Measurements from ENCODE around the gene DLGAP4.

Gene DLGAP4

DNA sequence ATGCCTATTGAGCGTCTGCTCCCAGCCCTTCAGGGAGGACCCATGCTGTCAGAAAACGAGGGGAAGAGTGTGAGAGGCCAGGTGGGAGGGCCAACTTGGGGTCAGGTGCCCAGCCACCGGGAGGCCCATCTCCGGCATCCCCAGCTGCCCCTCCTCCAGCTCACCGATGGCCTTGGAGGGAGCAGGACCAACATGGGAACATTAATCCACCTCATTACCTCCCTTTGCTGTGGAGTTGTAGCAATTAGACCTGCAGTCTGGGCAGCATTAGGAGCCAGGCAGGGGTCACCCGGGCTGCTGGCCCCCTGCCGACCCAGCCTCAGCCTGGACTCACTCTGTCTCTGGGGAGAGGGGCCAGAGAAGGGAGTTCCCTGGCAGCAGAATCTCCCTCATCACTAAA is 25.1 kb downstream of the DLGAP4 start:
- DNase-seq (ENCODE audit: low read depth): no peak

DNA sequence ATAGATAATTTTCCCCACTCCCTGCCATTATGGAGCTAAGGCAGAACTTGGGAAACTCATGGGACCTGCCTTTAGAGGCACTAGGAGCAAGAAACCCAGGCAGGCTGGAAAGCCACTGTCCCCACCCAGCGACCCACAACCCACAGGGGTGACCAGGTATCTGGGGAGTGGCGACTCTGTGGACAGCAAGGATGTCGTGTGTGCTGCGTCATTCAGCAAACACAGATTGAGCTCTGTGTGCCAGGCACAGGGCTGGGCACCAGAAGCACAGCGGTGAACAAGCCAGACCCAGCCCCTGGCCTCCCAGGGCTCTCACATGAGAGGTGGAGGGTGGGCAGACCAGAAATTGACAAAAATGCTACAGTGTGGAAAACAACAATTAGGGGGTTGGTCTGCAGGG is 27.7 kb downstream of the DLGAP4 start:
- DNase-seq (ENCODE audit: low read depth): no peak

DNA sequence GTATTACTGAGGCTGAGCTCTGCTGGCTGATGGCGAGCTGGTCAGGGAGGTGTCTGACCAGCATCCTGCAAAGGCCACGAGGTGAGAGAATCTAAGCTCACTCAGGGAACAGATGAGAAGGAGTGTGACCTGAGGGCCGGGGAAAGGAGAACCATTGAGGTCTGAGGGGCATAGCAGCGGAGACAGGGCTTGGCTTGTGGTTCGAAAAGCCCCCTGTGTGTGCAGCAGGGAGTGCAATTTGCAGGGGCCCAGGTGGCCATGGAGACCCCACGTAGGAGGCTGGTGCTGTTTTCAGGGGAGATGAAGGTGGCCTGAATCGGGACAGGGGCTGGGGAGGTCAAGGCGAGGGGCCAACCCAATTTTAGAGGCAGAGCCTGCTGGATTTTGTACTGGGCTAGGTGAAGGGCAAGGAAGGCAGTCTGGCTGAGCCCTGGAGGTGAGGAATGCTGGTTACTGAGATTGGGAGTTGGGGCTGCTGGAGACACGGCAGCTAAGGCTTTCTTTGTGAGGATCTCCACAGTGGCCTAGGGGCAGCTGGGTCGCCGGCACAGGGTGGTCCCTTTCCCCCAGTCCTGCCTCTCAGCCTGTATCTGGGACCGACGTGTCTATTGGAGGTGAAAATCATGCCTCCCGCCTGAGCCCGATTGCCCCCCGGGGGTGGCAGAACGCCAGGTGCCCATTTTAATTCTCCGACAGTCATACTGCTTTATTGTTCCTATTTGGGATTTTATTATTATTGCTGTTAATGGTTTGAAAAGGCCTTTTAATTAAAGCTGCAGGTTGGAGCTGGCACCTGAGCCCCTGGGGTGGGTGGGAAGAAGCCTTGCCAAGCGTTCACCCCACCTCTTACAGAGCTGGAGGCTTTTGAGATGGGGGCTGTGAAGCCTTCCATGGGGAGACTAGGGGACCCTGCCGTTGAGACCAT is 28.4 kb downstream of the DLGAP4 start:
- no peak for DNase-seq (ENCODE audit: low read depth)

DNA sequence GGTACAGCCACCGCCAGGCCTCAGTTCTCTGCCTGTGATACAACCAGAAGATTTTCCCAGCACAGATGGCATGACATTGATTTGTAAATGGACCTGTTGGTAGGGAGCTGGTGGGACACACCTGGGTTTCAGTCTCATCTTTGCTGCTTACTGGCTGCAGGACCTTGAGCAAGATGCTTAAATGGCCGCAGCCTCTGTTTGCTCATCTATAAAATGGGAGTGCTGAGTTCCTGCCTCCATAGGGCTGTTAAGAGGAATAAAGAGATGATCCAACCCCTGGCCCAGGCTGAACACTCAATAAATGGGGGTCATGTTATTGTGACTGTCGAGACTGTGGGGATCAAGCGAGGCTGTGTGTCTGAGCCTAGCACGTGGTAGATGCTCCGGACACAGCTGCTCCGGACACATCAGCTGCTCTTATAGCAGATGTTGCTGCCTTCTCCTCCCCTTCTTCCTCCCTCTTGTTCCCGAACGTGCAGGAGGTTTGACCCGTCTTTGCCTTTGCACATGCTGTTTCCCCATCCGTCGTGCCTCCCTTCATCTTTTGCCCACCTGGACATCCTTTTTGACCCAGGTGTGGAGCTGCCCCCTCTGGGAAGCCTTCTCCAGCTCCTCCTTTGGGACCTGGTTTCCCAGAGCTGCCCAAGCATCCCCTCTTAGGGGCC is 29.2 kb downstream of the DLGAP4 start:
- no peak for DNase-seq (ENCODE audit: low read depth)

DNA sequence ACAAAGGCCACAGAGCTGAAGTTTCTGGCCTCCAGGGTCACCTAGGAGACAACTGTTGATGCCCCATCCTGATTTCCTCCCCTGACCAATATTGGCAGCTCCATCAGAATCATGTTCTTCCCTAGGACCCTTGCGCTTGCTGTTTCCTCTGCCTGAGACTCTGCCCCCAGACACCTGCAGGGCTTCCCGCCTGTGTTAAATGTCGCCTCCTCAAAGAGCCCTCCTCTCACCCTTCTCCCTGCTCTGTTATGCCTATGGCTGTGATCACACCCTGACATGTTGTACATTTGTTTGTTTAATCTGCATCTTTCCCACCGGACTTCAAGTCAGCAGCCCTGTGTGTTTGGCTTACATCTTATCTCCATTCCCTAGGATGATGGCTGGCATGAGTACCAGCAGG is 30.1 kb downstream of the DLGAP4 start:
- no peak for DNase-seq (ENCODE audit: low read depth)

DNA sequence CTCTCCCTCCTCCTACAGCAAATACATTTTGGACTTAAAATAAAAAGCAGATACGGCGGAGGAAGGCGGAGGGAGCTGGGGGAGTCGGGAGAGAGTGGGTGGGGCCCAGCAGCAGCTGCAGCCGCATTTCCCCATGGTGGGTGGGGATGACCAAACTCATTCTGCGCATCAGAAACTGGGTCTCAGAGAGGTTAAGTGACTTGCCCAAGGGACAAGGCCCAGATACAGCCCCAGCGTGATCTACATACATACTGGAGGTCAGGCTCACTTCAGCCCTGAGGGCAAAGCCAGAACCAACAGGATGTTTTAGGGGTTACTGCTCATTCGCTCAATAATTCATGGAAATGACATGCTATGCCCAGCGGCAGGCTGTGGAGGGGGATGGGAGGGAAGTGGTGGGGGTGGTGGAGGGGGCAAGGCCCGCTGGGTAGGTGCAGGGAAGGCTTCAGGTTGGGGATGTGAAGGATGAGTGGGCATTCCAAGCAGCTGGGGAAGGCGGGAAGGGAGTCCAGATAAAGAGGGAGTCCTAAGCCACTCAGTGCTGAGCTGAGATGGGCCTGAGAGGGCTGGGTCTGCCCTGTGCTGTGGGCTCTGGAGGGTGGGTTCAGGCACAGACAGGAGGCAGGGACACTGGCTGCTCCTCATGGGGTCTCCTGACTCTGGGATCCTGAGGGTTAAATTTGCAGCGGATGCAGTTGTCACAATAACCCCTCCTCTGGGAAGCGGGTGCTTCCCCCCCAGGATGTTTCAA is 31.0 kb downstream of the DLGAP4 start:
- no peak for DNase-seq (ENCODE audit: low read depth)

DNA sequence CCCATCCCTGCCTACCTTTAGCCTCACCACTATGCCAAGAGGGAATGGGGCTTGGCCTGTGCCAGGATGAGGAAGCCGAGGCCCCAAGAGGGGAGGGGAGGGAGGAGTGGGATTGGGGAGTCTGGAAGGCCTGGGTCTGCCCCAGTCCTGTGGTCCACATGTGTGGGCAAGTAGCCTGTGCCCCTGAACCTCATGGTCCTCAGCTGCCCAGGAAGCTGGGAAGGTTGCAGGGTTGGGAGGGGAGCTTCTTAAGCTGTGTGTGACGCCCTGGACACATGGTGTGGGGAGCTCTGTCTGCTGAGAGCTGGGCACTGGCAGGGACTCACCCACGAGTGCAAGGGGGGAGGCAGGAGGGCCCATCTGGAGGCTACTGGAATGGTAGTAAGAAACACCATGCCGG is 31.7 kb downstream of the DLGAP4 start:
- no peak for DNase-seq (ENCODE audit: low read depth)

DNA sequence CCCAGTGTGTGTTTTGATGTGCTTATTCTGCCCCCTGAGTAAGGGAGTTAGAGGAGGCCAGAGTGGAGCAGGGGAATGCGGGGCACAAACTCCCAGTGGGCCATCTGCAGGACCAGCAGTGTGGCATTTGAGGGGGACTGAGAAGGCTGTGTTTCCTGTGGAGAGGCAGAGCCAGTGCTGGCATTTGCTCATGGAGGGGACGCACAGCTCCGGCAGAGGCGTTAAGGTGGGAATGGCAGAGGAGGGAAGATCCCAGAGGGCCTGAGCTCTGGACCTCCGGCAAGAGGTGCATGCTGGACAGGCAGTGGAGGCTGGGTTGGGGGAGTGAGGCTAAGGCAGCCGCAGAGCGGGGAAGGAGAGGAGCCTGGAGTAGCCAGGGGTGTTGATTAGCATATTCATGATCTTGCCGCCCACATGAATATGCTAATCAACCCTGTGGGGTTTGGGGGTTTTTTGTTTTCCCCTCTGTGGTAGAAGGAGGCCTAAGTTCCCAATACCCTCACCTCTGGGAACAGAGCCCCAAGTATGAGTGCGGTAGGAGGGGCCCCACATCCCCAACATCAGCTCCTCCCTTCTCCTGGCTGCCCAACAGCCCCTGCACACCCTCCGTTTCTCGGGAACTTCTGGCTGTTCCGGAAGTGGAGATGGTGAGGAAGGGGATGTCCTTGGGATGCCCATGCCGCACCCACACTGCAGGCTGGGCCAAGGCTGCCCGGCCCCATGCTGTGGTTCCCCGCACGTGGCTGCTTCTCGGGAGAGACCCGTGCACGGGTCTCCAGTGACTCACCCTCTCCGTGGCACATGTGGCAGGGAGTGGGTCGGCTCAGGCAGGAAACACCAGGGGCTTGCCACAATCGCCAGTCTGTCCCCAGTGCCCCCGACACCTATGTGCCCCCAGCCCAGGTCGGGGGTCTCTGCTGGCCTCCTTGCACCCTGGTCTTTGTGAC is 33.8 kb downstream of the DLGAP4 start:
- DNase-seq (ENCODE audit: low read depth): peak; percentile 20

DNA sequence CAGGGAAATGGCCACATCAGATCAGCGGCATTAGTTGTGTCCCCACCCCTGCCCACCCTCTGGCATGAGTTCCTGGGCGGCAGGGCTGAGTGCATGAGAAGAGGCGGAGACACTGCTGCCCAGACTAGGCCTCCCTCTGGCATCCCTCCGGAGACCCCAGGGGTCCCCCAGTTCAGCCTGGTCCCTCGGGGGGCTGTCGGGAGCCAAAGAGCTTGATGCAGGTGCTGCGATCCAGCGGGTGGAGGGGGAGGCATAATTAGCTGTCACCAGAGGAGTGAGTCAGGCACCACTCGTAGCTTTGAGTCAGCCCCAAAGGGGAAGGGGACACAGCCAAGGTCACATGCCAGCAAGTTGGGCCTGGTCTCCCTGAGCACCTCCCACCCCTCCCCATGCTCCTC is 34.5 kb downstream of the DLGAP4 start:
- no peak for DNase-seq (ENCODE audit: low read depth)

DNA sequence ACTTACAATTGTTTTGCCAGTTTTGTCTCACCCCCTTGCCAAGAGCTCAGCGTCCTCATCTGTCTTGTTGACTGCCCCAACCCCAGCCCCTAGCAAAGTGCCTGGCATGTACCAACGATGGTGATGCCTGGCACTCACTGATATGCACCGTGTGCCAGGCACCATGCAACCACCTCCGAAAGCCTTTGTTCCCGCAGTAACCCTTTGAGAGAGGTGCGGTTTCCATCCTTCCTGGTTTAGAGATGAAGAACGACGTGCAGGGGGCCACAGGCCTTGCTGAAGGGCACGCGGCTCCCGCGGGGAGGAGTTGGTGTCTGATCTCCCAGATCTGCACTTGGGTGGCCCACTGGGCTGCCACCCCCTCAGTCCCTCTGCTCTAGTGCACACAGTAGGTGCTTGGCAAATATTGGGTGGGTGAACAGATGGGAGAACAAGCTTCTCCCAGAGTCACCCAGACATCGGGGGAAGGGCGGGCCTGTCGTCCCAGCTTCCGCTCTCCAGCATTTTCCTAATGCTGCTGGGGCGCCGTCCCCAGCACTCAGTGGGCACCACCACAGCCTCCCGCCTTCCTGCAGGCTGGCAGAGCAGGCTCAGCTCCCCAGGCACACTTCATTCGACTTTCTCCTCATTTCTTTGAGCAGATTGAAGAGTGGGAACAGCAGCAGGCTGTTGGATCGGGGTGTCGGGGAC is 35.3 kb downstream of the DLGAP4 start:
- DNase-seq (ENCODE audit: low read depth): no peak

DNA sequence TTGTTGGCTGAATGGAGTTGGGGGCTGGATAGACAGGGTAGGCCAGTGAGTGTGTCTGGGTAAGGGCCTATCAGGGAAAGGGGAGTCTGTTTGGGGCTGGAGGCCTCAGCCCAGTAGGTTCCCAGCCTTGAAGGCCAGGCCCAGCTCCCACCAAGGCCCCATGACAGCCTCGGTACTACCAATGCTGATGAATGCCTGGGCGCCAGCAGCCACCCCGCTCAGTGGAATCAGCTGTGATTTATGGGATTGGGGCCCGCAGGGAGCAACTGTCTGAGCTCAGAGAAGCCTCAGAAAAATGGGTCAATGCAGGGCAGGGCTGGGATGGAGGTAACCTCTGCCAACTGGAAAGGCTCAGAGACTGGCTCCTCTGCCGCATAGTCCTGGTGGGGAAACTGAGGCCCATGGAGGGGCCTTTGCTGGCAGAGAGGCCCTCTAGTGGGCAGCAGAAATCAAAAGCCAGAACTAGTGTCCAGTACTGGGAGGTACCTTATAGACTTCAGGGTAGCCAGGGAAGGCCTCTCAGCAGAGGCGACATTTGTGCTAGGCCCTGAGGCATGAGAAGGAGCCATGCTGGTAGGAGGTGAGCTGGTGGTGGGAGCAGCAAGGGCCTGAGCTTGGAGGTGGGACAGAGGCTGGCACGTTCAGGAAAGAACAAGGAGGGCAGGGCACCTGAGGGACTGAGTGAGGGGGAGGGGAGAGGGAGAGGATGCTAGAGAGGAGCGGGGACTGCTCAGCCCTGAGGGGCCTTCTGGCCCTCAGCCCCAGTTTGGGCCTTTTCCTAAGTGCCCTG is 36.4 kb downstream of the DLGAP4 start:
- DNase-seq (ENCODE audit: low read depth): no peak

DNA sequence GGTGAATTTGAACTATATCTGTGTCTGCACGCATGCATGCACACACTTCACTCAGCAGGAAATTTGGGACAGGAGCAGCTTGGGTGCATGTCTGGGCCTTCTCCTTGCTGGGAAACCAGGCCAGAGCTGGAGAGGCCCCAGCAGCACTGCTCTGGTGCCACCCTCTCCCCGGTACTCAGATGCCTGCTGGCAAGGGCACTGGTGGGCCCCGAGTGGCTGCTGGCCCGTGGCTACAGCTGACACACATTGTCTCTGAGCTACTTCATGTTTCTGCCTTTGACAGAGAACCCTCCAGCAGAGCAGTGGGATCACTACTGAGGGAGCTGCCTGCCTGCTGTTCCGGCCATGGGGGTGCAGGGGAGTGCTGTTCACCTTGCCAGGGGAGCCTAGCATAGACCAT is 37.5 kb downstream of the DLGAP4 start:
- no peak for DNase-seq (ENCODE audit: low read depth)

DNA sequence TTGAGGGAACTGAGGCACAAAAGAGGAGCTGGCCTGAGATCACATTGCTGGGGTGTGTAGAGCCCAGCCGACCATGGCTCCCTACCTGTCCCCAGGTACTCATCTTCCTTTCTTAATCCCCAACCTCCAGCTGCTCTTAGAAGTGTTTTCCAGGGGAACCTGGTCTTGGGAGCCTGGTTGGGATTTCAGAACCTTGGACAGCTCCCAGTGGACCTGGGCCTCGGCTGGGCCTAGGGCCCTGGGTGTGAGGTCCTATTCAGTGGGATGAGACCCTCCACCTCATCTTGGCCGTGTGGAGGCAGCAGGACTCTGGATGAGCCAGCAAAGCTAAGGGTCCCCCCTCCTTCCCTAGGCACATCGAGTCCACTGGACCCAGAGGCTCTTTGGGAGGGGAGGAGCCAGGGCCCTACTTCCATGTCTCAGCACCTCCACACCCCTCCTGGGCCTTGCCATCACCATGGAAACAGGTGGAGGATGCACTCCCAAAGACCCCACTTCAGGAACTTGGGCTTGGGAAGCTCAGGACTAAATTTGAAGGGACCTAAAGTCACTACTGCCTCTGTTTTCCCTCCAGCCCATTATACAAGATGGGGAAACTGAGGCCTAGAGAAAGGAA is 38.5 kb downstream of the DLGAP4 start:
- peak; percentile 16 for DNase-seq (ENCODE audit: low read depth)

DNA sequence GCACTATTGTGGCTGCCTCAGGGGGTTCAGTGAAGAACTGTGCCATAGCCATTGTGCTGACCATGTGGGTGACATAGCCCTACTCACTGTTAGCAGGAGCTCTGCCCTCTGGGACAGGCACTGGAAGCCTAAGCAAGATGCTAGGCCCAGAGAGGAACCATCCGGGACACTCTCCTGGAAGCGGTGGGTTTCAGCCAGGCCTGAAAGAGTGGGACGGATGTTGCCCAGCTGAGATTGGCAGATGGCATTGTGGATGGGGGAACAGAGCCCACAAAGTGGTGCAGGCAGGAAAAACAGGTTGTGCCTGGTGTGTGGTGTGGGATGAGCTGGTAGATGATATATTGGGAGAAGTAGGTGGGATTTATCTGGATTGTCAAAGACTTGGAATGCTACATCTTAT is 40.1 kb downstream of the DLGAP4 start:
- no peak for DNase-seq (ENCODE audit: low read depth)

DNA sequence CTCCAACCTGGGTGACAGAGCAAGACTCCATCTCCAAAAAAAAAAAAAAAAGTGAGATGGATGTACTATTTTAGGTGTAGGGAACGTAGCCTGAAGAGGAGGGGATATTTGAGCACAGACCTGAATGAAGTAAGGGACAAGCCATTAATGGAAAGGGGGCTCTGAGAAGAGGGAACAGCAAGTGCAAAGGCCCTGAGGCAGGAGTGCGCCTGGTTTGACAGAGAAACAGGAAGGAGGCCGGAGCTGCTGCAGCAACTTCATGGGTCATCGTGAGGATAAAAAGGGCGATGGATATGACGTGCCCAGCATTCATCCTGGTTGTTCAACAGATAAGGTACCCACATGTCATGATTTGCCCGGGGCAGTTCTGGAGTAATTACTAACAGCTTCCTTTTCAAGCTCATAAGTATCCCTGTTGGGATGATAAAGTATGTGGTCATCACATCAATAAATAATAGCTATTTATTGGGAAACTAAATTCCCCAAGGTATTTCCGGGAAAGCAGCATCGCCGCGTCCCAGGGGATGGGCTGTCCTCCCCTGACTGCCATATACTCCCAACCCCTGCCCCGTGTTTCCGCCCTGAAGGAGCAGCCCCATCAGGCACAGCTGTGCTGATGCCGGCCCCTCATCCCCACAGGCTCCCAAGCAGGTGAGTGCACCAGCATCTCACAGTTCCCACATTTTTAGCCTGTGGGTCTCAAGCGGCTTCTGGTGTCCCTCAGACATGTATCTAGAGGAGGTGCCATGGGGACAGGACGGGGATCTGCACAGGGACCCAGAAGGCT is 43.4 kb downstream of the DLGAP4 start:
- DNase-seq (ENCODE audit: low read depth): no peak

DNA sequence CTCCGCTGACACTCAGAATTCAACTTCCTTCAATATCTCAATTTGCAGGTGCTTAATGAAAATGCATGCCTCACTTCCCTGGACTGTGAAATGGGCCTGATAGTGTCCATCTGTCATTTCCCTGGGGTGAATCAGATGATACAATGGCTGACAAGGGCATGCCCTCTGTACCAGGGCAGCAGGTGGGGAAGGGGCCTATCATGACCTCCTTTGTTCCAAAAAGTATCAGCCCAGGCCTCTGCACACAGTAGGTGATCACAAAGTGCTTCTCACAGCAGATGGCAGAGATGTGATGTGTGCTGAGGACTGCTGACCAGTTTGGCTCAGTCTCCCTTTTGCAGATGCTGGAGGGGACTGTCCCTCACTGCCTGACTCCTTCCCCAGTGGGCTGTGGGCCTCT is 44.3 kb downstream of the DLGAP4 start:
- no peak for DNase-seq (ENCODE audit: low read depth)

DNA sequence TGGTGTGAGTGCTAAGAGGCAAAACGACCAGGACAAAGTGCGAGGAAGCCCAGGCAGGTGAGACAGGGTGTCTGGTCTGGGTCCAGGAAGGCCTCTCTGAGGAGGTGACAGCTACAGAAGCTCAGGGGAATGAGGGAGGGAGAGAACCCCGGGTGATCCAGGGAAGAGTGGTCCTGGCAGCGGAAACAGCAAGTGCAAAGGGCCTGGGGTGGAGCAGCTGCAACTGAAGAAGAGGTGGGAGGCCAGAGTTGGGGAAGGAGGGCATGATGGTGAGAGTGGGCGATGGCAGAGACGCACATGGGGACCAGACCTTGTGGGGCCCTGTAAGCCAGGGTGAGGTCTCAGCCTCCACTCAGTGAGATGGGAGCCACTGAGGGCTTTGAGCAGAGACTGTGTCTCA is 45.8 kb downstream of the DLGAP4 start:
- DNase-seq (ENCODE audit: low read depth): no peak

DNA sequence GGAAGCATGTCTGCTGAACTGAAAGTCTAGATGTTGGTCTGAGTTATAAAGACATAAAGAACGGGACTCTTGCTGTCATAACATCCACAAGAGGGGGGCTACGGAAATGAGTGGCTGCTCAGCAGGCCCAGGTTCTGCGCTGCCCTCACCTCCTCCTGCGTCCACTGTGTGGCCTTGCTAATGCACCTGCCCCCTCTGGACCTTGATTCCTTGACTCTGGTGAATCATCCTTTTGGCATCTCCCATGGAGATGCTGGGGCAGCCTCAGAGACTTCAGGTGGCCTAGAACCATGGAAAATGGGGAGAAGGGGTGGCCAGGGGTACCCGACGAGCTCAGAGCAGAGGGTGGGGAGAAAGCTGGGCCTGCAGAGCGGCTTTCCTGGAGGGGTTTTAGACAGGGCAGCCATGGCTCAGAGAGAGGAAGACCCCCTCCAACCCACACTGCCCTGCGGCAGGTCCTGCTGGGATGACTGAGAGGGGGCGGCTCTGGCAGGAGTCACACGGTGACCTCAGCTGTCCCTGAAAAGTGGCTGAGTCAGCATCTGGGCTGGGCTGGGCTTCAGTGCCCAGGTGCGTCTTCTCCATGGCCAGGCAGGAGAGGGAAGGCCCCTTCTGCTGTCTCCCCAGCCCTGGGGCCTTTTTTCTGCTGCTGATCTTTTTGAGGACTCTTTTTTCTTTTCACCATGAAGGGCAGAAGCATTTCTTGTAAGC is 46.9 kb downstream of the DLGAP4 start:
- no peak for DNase-seq (ENCODE audit: low read depth)

Data from activated T-cell treated with anti-CD3 and anti-CD28 coated beads for 48 hours (primary cell).